GM23338 (cell line): ENCODE results near the gene AMFR. TPM values are rescaled to one million over a fixed set of nuclear protein-coding genes. Genes with fewer than 3 reads are reported as not detected.

Experiments used
- ATAC-seq: fragments of 200-7000 bp; cut with Tn5 transposase; 3 replicates; pipeline ENCODE4 v1.9.1; 2020
- DNase-seq: peaks from one replicate; pipeline ENCODE4 v3.0.0-alpha.2; 2015; ENCODE audit warnings: low spot score
- H2AFZ ChIP-seq: fragments of 200-600 bp; sonication (generic); 2 replicates; pipeline ENCODE4 v1.8.0; 2016; ENCODE audit warnings: antibody characterized with exemption, mild to moderate bottlenecking, moderate library complexity
- H3F3A ChIP-seq: fragments of 200-600 bp; sonication (generic); replicated peaks from 2 replicates; pipeline ENCODE4 v1.8.0; 2017; ENCODE audit warnings: antibody characterized with exemption, mixed run types, low read depth
- H3K27ac ChIP-seq: fragments of 200-600 bp; sonication (generic); 2 replicates; pipeline ENCODE4 v1.6.1; 2016; ENCODE audit warnings: low read depth
- H3K27me3 ChIP-seq: fragments of 200-600 bp; sonication (generic); 2 replicates; pipeline ENCODE4 v1.8.0; 2016; ENCODE audit warnings: mild to moderate bottlenecking, mixed run types, moderate library complexity; ENCODE audit not compliant: insufficient read depth
- H3K36me3 ChIP-seq: fragments of 200-600 bp; sonication (generic); 2 replicates; pipeline ENCODE4 v1.8.0; 2016; ENCODE audit warnings: mild to moderate bottlenecking; ENCODE audit not compliant: insufficient read depth
- H3K4me1 ChIP-seq: fragments of 200-600 bp; sonication (generic); 2 replicates; pipeline ENCODE4 v1.8.0; 2016; ENCODE audit warnings: mild to moderate bottlenecking, moderate library complexity; ENCODE audit not compliant: insufficient read depth
- H3K4me2 ChIP-seq: fragments of 200-600 bp; sonication (generic); 2 replicates; pipeline ENCODE4 v1.7.1; 2017; ENCODE audit warnings: mixed run types
- H3K4me3 ChIP-seq: fragments of 200-600 bp; sonication (generic); 2 replicates; pipeline ENCODE4 v1.6.1; 2016; ENCODE audit warnings: mixed run types
- H3K79me2 ChIP-seq: fragments of 200-600 bp; sonication (generic); replicated peaks from 2 replicates; pipeline ENCODE4 v1.8.0; 2017; ENCODE audit warnings: mild to moderate bottlenecking; ENCODE audit not compliant: insufficient read depth
- H3K9me2 ChIP-seq: fragments of 200-600 bp; sonication (generic); 2 replicates; pipeline ENCODE4 v1.8.0; 2017; ENCODE audit not compliant: insufficient read depth
- H4K20me1 ChIP-seq: fragments of 200-600 bp; sonication (generic); replicated peaks from 2 replicates; pipeline ENCODE4 v1.8.0; 2017; ENCODE audit warnings: mild to moderate bottlenecking; ENCODE audit not compliant: insufficient read depth
- H3K27ac Mint-ChIP-seq: 2 replicates; pipeline ENCODE4 v1.8.0; 2020; ENCODE audit warnings: inconsistent platforms, mild to moderate bottlenecking, moderate library complexity, mixed read lengths
- H3K27me3 Mint-ChIP-seq: 3 replicates; pipeline ENCODE4 v1.8.0; 2022; ENCODE audit warnings: low read depth, mild to moderate bottlenecking, moderate library complexity, mixed read lengths, inconsistent platforms; ENCODE audit not compliant: insufficient read depth, poor library complexity
- H3K36me3 Mint-ChIP-seq: 3 replicates; pipeline ENCODE4 v1.8.0; 2021; ENCODE audit warnings: low read depth, mild to moderate bottlenecking, inconsistent platforms, moderate library complexity, mixed read lengths
- H3K4me1 Mint-ChIP-seq: 3 replicates; pipeline ENCODE4 v1.8.0; 2020; ENCODE audit warnings: mild to moderate bottlenecking, inconsistent platforms, mixed read lengths
- H3K4me3 Mint-ChIP-seq: 3 replicates; pipeline ENCODE4 v1.8.0; 2021; ENCODE audit warnings: moderate library complexity, mild to moderate bottlenecking, inconsistent platforms, mixed read lengths
- H3K9me3 Mint-ChIP-seq: 3 replicates; pipeline ENCODE4 v1.8.0; 2020; ENCODE audit warnings: moderate library complexity, mild to moderate bottlenecking, inconsistent platforms, mixed read lengths
- CREB1 ChIP-seq: fragments of 250-450 bp; sonication (Bioruptor Pico); IDR thresholded peaks from 2 replicates; pipeline ENCODE4 v1.5.0; 2020; ENCODE audit warnings: low read depth, mild to moderate bottlenecking, moderate library complexity
- EZH2 ChIP-seq: fragments of 200-600 bp; sonication (generic); IDR thresholded peaks from one replicate; pipeline ENCODE4 v1.8.0; 2017; ENCODE audit warnings: antibody characterized with exemption, mild to moderate bottlenecking, low read depth; ENCODE audit not compliant: unreplicated experiment
- EZH2phosphoT487 ChIP-seq: fragments of 200-600 bp; sonication (generic); IDR thresholded peaks from one replicate; pipeline ENCODE4 v1.8.1; 2018; ENCODE audit warnings: antibody characterized with exemption; ENCODE audit not compliant: unreplicated experiment
- JUNB ChIP-seq: IDR thresholded peaks from one replicate; pipeline ENCODE4 v1.6.1; 2016; ENCODE audit warnings: antibody characterized with exemption; ENCODE audit not compliant: unreplicated experiment
- NANOG ChIP-seq: IDR thresholded peaks from 2 replicates; pipeline ENCODE4 v1.6.1; 2016; ENCODE audit warnings: antibody characterized with exemption, borderline replicate concordance
- POLR2AphosphoS5 ChIP-seq: IDR thresholded peaks from 2 replicates; pipeline ENCODE4 v1.6.1; 2016; ENCODE audit warnings: antibody characterized with exemption, low read depth
- STAT1 ChIP-seq: IDR thresholded peaks from one replicate; pipeline ENCODE4 v1.6.1; 2016; ENCODE audit warnings: antibody characterized with exemption; ENCODE audit not compliant: unreplicated experiment
- ZNF114 ChIP-seq: fragments of 250-450 bp; sonication (Bioruptor Pico); IDR thresholded peaks from 2 replicates; pipeline ENCODE4 v1.5.0; 2020; ENCODE audit warnings: mild to moderate bottlenecking, moderate library complexity
- ZNF331 ChIP-seq: fragments of 250-450 bp; sonication (Bioruptor Pico); IDR thresholded peaks from 2 replicates; pipeline ENCODE4 v1.5.0; 2020; ENCODE audit warnings: low read depth, mild to moderate bottlenecking, moderate library complexity
- polyA plus RNA-seq: library from polyadenylated mRNA; unstranded; fragments of >200 nt; fragmentation: Nextera tagmentation; extraction: Ambion mirVana; gene quantifications from 2 replicates; pipeline ENCODE4 v1.2.1, GENCODE V29; 2016
- total RNA-seq: library from RNA; depleted of rRNA; stranded (reverse); fragments of >200 nt; shearing (Covaris generic); gene quantifications from 2 replicates; pipeline ENCODE4 v1.2.3, GENCODE V29; 2014
- TF ChIP-seq, protein P1 (sequence below): IDR thresholded peaks from one replicate; pipeline ENCODE4 v1.6.1; 2018; ENCODE audit warnings: antibody characterized with exemption; ENCODE audit not compliant: unreplicated experiment
- TF ChIP-seq, protein P2 (sequence below), 2 experiments: fragments of 200-600 bp in 1 of 2; sonication (generic) in 1 of 2; conservative IDR thresholded peaks; 2 replicates each; pipeline versions ENCODE4 v1.5.1 to v1.6.1; 2016 to 2017; ENCODE audit warnings: antibody characterized with exemption in 2 of 2, low read depth in 2 of 2, mild to moderate bottlenecking in 2 of 2, moderate library complexity in 1 of 2
- TF ChIP-seq, protein P3 (sequence below): fragments of 250-450 bp; sonication (Bioruptor Pico); IDR thresholded peaks from 2 replicates; pipeline ENCODE4 v1.5.0; 2020; ENCODE audit warnings: mild to moderate bottlenecking, moderate library complexity
- TF ChIP-seq, protein P4 (sequence below): IDR thresholded peaks from 2 replicates; pipeline ENCODE4 v1.6.1; 2016; ENCODE audit warnings: antibody characterized with exemption

The AMFR gene
- total and polyA plus RNA-seq, 2 experiments from 2014 or later: 9.0 to 41.1 TPM

DNA sequence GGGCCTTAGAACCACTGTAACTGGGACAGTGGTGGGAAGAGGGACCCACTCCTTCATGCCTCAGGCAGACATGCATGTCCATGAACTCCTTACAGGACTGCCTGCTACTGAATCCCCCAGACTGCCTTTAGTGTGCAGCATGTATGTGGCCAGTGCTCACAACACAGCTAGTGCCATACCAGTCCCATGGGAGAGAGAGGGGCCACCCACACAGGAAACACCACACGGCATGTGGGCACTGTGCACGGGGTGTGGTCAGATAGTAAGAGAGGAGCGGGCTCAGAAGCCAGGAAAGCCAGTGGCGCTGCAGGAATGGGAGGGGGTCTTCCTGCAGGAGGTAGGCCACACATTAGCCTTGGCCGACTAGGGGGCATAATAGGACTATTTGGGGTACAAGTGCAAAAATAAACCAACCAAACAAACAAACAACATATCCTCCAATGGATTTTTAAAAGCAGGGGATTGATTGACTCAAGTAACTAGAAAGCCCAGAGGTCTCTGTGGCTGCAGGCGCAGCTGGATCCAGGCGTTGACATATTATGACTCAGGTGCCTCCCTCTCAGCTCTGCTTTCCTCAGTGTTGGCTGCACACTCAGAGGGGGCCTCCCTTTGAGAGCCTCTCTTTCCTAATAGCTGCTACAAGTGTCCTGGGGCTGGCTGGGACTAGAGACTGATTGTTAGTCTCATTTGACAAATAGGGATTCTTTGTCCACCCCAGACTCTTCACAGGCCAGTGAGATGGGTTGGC is 104.4 kb downstream of the AMFR start:
- Mint-ChIP-seq H3K4me3 (no peak overlapping the region), H3K27ac (no peak overlapping the region), H3K27me3 (peaks cover 11% of the 10 kb centered on the region), H3K4me1 (peaks cover 3% of the 10 kb centered on the region; the same call in 2 of the 3 replicates), H3K9me3 (no peaks in the 10 kb centered on the region; the same call in 2 of the 3 replicates), H3K36me3 (no peaks in the 10 kb centered on the region; the same call in 2 of the 3 replicates)
- no peak for DNase-seq
- Histone ChIP-seq H3K27me3 (no peaks in the 10 kb centered on the region), H3K4me3 (no peak overlapping the region), H3K4me1 (no peaks in the 10 kb centered on the region), H2AFZ (no peak overlapping the region), H3K79me2 (no peaks in the 10 kb centered on the region), H3K4me2 (no peak overlapping the region), H4K20me1 (no peaks in the 10 kb centered on the region; the same call in 1 of the 2 replicates), H3K27ac (no peak overlapping the region), H3K9me2 (no peaks in the 10 kb centered on the region), H3F3A (no peaks in the 10 kb centered on the region), H3K36me3 (no peaks in the 10 kb centered on the region)
- no peak for ATAC-seq
- no peak for TF ChIP-seq POLR2AphosphoS5
- TF ChIP-seq, protein P1, sequence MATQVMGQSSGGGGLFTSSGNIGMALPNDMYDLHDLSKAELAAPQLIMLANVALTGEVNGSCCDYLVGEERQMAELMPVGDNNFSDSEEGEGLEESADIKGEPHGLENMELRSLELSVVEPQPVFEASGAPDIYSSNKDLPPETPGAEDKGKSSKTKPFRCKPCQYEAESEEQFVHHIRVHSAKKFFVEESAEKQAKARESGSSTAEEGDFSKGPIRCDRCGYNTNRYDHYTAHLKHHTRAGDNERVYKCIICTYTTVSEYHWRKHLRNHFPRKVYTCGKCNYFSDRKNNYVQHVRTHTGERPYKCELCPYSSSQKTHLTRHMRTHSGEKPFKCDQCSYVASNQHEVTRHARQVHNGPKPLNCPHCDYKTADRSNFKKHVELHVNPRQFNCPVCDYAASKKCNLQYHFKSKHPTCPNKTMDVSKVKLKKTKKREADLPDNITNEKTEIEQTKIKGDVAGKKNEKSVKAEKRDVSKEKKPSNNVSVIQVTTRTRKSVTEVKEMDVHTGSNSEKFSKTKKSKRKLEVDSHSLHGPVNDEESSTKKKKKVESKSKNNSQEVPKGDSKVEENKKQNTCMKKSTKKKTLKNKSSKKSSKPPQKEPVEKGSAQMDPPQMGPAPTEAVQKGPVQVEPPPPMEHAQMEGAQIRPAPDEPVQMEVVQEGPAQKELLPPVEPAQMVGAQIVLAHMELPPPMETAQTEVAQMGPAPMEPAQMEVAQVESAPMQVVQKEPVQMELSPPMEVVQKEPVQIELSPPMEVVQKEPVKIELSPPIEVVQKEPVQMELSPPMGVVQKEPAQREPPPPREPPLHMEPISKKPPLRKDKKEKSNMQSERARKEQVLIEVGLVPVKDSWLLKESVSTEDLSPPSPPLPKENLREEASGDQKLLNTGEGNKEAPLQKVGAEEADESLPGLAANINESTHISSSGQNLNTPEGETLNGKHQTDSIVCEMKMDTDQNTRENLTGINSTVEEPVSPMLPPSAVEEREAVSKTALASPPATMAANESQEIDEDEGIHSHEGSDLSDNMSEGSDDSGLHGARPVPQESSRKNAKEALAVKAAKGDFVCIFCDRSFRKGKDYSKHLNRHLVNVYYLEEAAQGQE: no peak
- TF ChIP-seq, protein P2, sequence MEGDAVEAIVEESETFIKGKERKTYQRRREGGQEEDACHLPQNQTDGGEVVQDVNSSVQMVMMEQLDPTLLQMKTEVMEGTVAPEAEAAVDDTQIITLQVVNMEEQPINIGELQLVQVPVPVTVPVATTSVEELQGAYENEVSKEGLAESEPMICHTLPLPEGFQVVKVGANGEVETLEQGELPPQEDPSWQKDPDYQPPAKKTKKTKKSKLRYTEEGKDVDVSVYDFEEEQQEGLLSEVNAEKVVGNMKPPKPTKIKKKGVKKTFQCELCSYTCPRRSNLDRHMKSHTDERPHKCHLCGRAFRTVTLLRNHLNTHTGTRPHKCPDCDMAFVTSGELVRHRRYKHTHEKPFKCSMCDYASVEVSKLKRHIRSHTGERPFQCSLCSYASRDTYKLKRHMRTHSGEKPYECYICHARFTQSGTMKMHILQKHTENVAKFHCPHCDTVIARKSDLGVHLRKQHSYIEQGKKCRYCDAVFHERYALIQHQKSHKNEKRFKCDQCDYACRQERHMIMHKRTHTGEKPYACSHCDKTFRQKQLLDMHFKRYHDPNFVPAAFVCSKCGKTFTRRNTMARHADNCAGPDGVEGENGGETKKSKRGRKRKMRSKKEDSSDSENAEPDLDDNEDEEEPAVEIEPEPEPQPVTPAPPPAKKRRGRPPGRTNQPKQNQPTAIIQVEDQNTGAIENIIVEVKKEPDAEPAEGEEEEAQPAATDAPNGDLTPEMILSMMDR (conservative IDR thresholded peaks at IDR 0.05; ENCODE audit: low read depth in 2 of 2): no peak
- no peak for TF ChIP-seq NANOG
- TF ChIP-seq, protein P3, sequence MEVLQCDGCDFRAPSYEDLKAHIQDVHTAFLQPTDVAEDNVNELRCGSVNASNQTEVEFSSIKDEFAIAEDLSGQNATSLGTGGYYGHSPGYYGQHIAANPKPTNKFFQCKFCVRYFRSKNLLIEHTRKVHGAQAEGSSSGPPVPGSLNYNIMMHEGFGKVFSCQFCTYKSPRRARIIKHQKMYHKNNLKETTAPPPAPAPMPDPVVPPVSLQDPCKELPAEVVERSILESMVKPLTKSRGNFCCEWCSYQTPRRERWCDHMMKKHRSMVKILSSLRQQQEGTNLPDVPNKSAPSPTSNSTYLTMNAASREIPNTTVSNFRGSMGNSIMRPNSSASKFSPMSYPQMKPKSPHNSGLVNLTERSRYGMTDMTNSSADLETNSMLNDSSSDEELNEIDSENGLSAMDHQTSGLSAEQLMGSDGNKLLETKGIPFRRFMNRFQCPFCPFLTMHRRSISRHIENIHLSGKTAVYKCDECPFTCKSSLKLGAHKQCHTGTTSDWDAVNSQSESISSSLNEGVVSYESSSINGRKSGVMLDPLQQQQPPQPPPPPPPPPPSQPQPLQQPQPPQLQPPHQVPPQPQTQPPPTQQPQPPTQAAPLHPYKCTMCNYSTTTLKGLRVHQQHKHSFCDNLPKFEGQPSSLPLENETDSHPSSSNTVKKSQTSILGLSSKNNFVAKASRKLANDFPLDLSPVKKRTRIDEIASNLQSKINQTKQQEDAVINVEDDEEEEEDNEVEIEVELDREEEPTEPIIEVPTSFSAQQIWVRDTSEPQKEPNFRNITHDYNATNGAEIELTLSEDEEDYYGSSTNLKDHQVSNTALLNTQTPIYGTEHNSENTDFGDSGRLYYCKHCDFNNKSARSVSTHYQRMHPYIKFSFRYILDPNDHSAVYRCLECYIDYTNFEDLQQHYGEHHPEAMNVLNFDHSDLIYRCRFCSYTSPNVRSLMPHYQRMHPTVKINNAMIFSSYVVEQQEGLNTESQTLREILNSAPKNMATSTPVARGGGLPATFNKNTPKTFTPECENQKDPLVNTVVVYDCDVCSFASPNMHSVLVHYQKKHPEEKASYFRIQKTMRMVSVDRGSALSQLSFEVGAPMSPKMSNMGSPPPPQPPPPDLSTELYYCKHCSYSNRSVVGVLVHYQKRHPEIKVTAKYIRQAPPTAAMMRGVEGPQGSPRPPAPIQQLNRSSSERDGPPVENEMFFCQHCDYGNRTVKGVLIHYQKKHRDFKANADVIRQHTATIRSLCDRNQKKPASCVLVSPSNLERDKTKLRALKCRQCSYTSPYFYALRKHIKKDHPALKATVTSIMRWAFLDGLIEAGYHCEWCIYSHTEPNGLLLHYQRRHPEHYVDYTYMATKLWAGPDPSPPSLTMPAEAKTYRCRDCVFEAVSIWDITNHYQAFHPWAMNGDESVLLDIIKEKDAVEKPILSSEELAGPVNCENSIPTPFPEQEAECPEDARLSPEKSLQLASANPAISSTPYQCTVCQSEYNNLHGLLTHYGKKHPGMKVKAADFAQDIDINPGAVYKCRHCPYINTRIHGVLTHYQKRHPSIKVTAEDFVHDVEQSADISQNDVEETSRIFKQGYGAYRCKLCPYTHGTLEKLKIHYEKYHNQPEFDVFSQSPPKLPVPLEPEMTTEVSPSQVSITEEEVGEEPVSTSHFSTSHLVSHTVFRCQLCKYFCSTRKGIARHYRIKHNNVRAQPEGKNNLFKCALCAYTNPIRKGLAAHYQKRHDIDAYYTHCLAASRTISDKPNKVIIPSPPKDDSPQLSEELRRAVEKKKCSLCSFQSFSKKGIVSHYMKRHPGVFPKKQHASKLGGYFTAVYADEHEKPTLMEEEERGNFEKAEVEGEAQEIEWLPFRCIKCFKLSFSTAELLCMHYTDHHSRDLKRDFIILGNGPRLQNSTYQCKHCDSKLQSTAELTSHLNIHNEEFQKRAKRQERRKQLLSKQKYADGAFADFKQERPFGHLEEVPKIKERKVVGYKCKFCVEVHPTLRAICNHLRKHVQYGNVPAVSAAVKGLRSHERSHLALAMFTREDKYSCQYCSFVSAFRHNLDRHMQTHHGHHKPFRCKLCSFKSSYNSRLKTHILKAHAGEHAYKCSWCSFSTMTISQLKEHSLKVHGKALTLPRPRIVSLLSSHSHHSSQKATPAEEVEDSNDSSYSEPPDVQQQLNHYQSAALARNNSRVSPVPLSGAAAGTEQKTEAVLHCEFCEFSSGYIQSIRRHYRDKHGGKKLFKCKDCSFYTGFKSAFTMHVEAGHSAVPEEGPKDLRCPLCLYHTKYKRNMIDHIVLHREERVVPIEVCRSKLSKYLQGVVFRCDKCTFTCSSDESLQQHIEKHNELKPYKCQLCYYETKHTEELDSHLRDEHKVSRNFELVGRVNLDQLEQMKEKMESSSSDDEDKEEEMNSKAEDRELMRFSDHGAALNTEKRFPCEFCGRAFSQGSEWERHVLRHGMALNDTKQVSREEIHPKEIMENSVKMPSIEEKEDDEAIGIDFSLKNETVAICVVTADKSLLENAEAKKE (CRISPR knock-in tag): no peak
- no peak for TF ChIP-seq EZH2phosphoT487
- no peak for TF ChIP-seq ZNF331 (CRISPR knock-in tag)
- no peak for TF ChIP-seq ZNF114 (CRISPR knock-in tag)
- no peak for TF ChIP-seq EZH2
- TF ChIP-seq, protein P4, sequence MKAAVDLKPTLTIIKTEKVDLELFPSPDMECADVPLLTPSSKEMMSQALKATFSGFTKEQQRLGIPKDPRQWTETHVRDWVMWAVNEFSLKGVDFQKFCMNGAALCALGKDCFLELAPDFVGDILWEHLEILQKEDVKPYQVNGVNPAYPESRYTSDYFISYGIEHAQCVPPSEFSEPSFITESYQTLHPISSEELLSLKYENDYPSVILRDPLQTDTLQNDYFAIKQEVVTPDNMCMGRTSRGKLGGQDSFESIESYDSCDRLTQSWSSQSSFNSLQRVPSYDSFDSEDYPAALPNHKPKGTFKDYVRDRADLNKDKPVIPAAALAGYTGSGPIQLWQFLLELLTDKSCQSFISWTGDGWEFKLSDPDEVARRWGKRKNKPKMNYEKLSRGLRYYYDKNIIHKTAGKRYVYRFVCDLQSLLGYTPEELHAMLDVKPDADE: no peak
- TF ChIP-seq CREB1 (CRISPR knock-in tag): no peak
- TF ChIP-seq STAT1: no peak
- TF ChIP-seq JUNB: no peak
